T-helper 2 cell treated with Interferon-gamma antibody and Interleukin-4, amounts not matched to agents 5 μg/mL and 100 μg/mL, for 36 hours (primary cell): Measurements from ENCODE around the gene FAM3C.

Source experiments
- DNase-seq: peaks from one replicate; pipeline ENCODE4 v3.0.0; 2021; ENCODE audit warnings: low spot score
- H3K27ac Mint-ChIP-seq: one replicate; pipeline ENCODE4 v1.8.0; 2021; ENCODE audit warnings: mild to moderate bottlenecking, mixed read lengths
- H3K27me3 Mint-ChIP-seq: one replicate; pipeline ENCODE4 v1.8.0; 2021; ENCODE audit warnings: low read depth, mixed read lengths
- H3K36me3 Mint-ChIP-seq: one replicate; pipeline ENCODE4 v1.8.0; 2021; ENCODE audit warnings: low read depth, mixed read lengths
- H3K4me1 Mint-ChIP-seq: one replicate; pipeline ENCODE4 v1.8.0; 2021; ENCODE audit warnings: low read depth, mixed read lengths
- H3K4me3 Mint-ChIP-seq: one replicate; pipeline ENCODE4 v1.8.0; 2022; ENCODE audit warnings: mild to moderate bottlenecking, moderate library complexity, mixed read lengths
- H3K9me3 Mint-ChIP-seq: one replicate; pipeline ENCODE4 v1.8.0; 2021; ENCODE audit warnings: mixed read lengths

Gene FAM3C

DNA sequence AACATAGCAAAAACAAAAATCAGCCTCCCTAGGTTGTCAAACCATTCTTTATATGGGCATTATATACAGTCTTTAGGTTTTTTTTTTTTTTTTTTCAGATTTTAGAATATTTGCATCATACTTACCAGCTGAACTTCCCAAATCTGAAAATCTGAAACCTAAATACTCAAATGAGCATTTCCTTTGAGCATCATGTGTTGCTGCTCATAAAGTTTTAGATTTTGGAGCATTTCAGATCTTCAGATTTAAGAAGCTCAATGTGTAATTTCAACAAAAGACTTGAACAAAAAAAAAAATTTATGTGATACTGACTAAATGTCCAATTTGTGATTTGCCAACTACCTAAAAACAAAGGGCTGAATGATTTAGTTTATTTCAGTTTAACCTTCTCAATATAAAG, 13.6 kb downstream of the FAM3C start:
- Mint-ChIP-seq H3K27me3 (no peaks in the 10 kb centered on the region), H3K4me3 (no peak overlapping the region), H3K4me1 (peaks cover 44% of the 10 kb centered on the region), H3K27ac (no peak overlapping the region), H3K36me3 (peaks cover 27% of the 10 kb centered on the region), H3K9me3 (no peaks in the 10 kb centered on the region)
- no peak for DNase-seq

DNA sequence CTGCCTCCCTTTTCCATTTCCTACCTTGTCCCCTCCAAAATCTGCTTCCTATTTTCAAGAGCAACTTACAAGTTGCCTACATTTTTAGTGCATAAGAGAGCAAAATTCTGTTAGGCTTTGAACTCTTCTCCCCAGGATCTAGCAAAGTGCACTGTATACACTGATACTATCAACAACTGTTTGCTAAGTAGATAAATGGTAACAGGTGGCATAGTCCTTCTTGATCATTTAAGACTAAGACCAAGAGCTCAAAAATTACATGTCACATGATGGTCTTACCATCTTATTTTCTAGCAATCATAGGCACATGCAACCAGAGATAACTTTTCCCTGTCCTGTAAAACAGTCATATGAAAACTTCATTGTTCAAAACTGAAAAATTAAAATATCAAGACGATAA, 16.2 kb downstream of the FAM3C start:
- no peaks in the 10 kb centered on the region for H3K9me3 Mint-ChIP-seq
- no peak overlapping the region for H3K27ac Mint-ChIP-seq
- no peak for DNase-seq
- H3K4me3 Mint-ChIP-seq = no peak overlapping the region
- peaks cover 35% of the 10 kb centered on the region for H3K36me3 Mint-ChIP-seq
- H3K27me3 Mint-ChIP-seq = no peaks in the 10 kb centered on the region
- peaks cover 36% of the 10 kb centered on the region for H3K4me1 Mint-ChIP-seq

DNA sequence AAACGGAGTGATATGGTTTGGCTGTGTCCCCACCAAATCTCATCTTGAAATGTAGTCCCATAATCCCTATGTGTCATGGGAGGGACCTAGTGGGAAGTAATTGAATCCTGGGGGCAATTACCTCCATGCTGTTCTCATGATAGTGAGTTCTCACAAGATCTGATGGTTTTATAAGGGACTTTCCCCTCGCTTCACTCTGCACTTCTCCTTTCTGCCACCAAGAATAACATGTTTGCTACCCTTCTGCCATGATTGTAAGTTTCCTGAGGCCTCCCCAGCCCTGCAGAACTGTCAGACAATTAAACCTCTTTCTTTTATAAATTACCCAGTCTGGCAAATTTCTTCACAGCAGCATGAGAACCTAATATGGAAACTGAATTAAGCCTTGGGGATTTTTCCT, 19.1 kb downstream of the FAM3C start:
- no peak for DNase-seq
- Mint-ChIP-seq H3K27me3 (no peaks in the 10 kb centered on the region), H3K27ac (no peak overlapping the region), H3K4me3 (no peak overlapping the region), H3K9me3 (no peaks in the 10 kb centered on the region), H3K4me1 (peaks cover 34% of the 10 kb centered on the region), H3K36me3 (peaks cover 40% of the 10 kb centered on the region)

DNA sequence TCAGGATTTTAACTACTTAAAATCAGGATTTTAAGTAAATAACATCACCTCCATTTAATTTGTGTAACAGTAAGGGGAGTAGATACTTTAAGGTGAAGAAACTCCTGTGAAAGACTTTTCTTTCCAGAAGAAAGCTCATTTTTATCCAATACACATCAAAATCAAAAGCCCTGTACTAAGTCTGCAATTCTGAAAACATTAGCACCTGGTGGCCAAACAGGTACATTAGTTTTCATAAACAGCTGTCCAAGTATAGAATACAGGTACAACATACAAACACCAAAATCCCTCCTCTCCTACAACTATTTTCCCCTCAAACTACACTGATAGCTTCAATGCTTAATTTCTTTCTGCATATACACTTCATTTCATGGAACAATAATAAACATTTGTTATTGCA, 22.9 kb downstream of the FAM3C start:
- Mint-ChIP-seq H3K9me3 (no peaks in the 10 kb centered on the region), H3K4me1 (peaks cover 47% of the 10 kb centered on the region), H3K4me3 (no peak overlapping the region), H3K27me3 (no peaks in the 10 kb centered on the region), H3K27ac (no peak overlapping the region), H3K36me3 (peaks cover 46% of the 10 kb centered on the region)
- no peak for DNase-seq

DNA sequence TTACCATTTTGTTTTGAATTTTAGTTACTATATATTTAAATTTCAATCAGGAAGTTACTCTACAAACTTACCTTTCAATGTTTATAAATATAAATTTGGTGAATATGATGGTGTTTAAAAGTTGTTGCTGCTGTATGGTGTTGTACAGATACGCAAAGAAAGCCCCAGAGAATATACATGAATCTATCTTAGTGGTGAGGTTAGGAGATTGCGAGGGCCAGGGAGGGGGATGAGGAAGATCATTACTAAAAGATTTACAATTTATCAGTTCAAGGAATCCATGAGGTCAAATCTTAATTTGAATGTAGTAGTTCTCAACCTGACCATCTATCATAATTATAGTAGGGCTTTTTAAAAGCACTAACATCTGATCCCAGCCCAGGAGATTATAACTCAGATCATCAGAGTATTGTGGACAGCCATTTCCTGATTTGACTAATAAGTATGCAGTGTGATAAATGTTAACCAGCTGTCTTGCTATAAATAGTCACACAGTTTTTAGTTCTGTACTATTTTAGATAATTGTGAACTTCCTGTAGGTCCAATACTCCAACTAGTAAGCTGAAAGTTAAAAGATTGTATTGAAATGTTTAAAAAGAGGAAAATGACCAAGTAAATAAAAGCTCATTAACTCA, 23.6 kb downstream of the FAM3C start:
- no peaks in the 10 kb centered on the region for H3K27me3 Mint-ChIP-seq
- H3K36me3 Mint-ChIP-seq = peaks cover 46% of the 10 kb centered on the region
- peak overlapping the region; percentile 49 for H3K4me3 Mint-ChIP-seq
- H3K27ac Mint-ChIP-seq = peak overlapping the region; percentile 79
- peaks cover 49% of the 10 kb centered on the region for H3K4me1 Mint-ChIP-seq
- H3K9me3 Mint-ChIP-seq = no peaks in the 10 kb centered on the region
- no peak for DNase-seq

DNA sequence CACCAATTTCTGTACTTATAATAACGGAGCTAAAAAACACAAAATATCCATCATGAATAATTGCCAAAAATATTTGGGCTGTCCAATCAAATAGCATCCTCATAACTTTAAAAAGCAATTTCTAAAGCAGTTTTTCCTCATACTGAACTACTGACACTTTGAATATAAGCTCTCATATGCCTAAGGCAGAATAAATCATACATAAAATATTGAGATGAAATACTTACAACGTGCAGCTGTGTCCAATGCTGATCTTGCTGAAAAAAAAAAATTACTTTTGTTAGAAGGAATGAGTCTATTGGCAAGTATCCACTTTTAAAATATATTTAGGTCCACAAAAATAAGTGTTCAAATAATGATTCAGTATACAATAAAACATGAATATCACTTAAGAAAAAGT, 24.2 kb downstream of the FAM3C start:
- Mint-ChIP-seq H3K4me1 (peaks cover 47% of the 10 kb centered on the region), H3K27me3 (no peaks in the 10 kb centered on the region), H3K9me3 (no peaks in the 10 kb centered on the region), H3K36me3 (peaks cover 47% of the 10 kb centered on the region), H3K4me3 (peak overlapping the region; percentile 41), H3K27ac (no peak overlapping the region)
- DNase-seq = no peak

DNA sequence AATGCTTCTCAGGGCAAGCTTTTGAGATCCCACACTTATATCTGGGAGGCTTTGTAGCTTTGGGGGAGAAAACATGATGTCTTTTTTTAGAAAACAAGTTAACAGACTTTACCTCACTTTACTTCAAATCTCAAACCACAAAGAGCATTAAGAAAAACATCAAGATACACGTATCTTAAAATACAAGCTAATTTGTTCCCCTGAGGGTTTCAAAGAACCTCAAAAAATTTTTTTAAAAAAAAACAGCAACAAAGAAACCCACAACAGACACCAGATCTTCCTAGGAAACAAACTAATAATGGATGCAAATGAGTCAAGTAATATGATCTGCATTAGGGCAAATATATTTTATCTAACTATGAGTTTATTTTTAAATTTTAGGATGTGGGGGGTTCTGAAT, 24.7 kb downstream of the FAM3C start:
- peaks cover 47% of the 10 kb centered on the region for H3K4me1 Mint-ChIP-seq
- H3K36me3 Mint-ChIP-seq = peaks cover 47% of the 10 kb centered on the region
- peak overlapping the region; percentile 41 for H3K4me3 Mint-ChIP-seq
- no peak for DNase-seq
- H3K27me3 Mint-ChIP-seq = no peaks in the 10 kb centered on the region
- H3K9me3 Mint-ChIP-seq = no peaks in the 10 kb centered on the region
- H3K27ac Mint-ChIP-seq = peak overlapping the region; percentile 56

DNA sequence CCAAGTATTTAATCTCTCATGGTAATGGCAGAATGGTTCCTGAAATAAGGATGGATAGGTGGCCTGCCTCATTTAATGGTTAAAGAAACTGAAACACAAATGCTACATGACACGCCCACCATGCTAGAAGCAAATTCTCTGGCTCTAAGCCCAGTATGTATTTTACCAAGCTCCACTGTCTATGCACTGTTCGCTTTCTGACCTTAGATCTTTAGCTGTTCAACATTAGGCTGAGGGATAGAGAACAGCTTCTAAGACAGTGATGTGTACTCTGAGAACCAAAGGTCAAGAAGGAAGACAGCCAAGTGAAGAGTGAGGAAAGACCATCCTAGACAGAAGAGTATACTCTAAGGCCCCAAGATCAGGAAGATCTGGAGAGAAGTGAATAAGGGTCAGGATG, 26.6 kb downstream of the FAM3C start:
- H3K27ac Mint-ChIP-seq = peak overlapping the region; percentile 81
- DNase-seq = no peak

DNA sequence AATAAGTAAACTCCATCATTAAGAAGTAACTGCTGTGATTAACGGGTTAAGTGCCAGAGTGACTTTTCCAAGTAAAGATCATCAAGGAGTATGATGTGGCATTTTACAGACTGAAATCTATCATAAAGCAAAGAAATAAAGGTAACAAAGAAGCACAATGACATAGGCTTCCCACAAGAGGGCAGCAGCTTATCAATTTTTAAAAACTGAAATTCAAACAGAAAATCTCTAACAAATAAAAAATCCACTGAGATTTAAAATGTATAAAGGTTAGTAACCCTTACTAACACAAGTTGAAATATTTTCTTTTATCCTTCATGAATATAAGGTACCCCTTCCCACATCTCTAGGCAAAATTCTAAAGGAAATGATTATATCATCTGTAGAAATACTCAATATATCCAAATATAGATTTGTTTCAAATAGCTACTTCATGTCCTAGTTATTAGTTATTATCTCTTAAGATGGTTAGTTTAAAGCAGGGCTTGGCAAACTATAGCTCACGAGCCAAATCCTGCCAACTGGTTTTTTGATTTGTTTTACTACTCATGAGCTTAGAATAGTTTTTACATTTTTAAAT, 29.2 kb downstream of the FAM3C start:
- no peak for DNase-seq
- H3K36me3 Mint-ChIP-seq = peaks cover 39% of the 10 kb centered on the region
- H3K4me1 Mint-ChIP-seq = peaks cover 29% of the 10 kb centered on the region
- no peak overlapping the region for H3K27ac Mint-ChIP-seq
- no peak overlapping the region for H3K4me3 Mint-ChIP-seq
- no peaks in the 10 kb centered on the region for H3K9me3 Mint-ChIP-seq
- no peaks in the 10 kb centered on the region for H3K27me3 Mint-ChIP-seq

More for the DNA sequence above, 26.6 kb downstream of the FAM3C start:
- peaks cover 39% of the 10 kb centered on the region for H3K36me3 Mint-ChIP-seq
- peaks cover 41% of the 10 kb centered on the region for H3K4me1 Mint-ChIP-seq
- peak overlapping the region; percentile 56 for H3K4me3 Mint-ChIP-seq
- no peaks in the 10 kb centered on the region for H3K9me3 Mint-ChIP-seq
- H3K27me3 Mint-ChIP-seq = no peaks in the 10 kb centered on the region

DNA sequence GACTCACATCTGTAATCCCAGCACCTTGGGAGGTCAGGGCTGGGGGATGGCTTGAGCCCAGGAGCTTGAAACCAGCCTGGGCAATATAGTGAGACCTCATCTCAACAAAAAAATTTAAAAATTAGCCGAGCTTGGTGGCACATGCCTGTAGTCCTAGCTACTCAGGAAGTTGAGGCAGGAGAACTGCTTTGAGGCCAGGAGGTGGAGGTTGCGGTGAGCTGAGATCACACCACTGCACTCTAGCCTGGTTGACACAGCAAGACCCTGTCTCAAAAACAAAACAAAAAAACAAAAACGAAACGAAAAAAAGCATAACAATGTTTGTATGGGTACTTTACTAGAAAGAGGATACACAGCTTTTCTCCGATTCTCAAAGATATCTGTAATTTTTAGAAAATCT, 35.5 kb downstream of the FAM3C start:
- Mint-ChIP-seq H3K27ac (no peak overlapping the region), H3K9me3 (no peaks in the 10 kb centered on the region), H3K4me1 (peaks cover 2% of the 10 kb centered on the region)

DNA sequence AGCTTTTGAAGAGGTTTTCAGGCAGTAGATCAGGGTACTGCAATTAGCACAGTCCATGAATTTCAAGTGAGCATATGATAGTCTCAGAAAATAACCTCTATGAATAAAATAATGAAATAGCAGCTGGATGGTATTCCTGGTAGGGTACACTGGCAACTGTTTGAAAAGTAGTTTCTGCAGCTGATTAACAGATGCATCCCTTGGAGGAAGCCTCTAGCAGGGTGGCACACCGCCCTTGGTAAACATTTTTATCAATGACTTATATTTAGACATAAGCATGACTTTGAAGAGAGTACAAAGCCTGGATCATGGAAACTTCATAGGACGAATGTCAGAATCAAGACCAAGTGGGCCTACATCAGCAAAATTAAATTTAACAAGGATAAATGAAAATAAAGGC, 40.5 kb downstream of the FAM3C start:
- H3K36me3 Mint-ChIP-seq = peaks cover 33% of the 10 kb centered on the region
- DNase-seq = no peak
- H3K4me3 Mint-ChIP-seq = no peak overlapping the region
- no peaks in the 10 kb centered on the region for H3K27me3 Mint-ChIP-seq
- no peaks in the 10 kb centered on the region for H3K9me3 Mint-ChIP-seq
- H3K27ac Mint-ChIP-seq = no peak overlapping the region
- H3K4me1 Mint-ChIP-seq = no peaks in the 10 kb centered on the region

More for the DNA sequence above, 35.5 kb downstream of the FAM3C start:
- Mint-ChIP-seq H3K36me3 (peaks cover 35% of the 10 kb centered on the region), H3K4me3 (no peak overlapping the region), H3K27me3 (no peaks in the 10 kb centered on the region)
- DNase-seq = no peak

DNA sequence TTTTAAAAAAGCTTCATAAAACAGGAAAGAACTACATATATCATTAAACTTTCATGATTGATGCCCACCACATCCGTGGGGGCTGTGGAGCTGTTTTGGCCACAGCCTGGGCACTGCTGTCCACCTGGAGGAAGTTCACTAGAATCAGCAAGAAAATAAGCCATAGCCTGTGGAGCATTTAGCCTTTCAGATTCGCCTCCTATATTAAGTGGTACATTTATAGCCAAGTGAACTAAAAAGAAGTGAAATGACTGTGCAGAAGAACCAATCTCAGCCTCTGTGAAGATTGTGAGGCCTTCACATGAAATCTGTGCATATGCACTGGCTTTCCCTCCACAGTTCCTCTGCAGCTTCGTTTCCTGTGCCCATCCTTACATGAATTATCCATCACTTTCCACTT, 43.8 kb downstream of the FAM3C start:
- Mint-ChIP-seq H3K36me3 (peaks cover 29% of the 10 kb centered on the region), H3K9me3 (no peaks in the 10 kb centered on the region), H3K4me3 (no peak overlapping the region), H3K4me1 (no peaks in the 10 kb centered on the region), H3K27me3 (no peaks in the 10 kb centered on the region), H3K27ac (no peak overlapping the region)
- no peak for DNase-seq

DNA sequence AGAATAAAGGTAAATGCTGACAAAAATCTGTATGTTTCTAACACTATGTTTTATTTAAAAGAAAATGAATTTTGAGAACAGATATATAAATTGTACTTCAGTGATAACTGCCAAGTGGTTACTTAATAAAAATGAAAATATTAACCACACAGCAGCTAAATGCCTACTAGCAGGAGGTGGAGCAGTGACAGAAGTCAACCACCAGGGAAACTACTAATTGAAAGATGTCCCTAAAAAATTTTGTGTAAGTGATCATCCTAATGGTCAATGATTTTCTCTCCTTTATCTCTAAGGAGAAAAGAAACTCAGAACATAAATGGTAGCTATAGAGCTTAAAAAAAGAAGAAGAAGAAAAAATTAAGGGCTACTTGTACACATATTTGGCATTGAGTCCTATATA, 44.4 kb downstream of the FAM3C start:
- Mint-ChIP-seq H3K27ac (no peak overlapping the region), H3K4me1 (no peaks in the 10 kb centered on the region), H3K9me3 (no peaks in the 10 kb centered on the region), H3K4me3 (no peak overlapping the region), H3K27me3 (no peaks in the 10 kb centered on the region), H3K36me3 (peaks cover 26% of the 10 kb centered on the region)
- no peak for DNase-seq

DNA sequence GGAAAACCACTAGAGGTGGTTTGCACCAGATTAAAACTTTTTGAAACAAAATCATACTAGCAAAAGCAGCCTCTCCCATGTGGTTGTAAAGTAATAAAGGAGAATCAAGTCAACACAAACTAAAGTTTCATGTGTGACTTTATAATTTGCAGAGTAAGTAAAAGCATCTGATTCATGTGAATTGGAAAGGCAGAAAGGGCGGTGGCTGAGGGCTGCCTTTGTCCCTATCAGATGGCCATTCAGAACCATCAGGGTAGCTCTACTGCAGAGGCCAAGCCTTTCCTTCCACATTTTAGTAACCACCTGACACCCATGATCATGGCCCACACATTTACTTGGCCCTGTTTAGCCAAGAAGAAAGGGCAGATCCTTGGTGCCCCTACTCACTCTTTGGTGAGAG, 51.6 kb downstream of the FAM3C start:
- Mint-ChIP-seq H3K27me3 (no peaks in the 10 kb centered on the region), H3K36me3 (peaks cover 12% of the 10 kb centered on the region), H3K4me3 (no peak overlapping the region), H3K4me1 (no peaks in the 10 kb centered on the region), H3K9me3 (no peaks in the 10 kb centered on the region), H3K27ac (no peak overlapping the region)
- no peak for DNase-seq

DNA sequence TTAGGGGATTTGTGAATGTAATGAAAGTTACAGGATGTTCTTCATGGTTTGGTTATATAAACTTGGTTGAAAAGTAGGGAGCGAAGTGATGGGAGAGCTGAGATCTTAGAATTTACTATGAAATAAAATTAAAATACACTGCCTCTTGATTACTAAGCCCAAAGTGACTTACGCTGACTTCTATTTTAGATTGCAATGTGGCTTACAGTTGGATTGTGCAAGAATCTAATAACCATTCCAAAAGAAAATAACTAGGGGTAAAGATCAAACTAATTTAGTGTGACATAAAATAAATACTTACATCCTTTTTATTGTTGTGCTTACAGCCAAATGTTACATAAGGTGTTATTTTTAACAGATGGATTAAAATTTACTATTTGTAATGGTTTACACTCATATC, 52.0 kb downstream of the FAM3C start:
- Mint-ChIP-seq H3K27me3 (no peaks in the 10 kb centered on the region), H3K36me3 (peaks cover 12% of the 10 kb centered on the region), H3K27ac (no peak overlapping the region), H3K9me3 (no peaks in the 10 kb centered on the region), H3K4me1 (no peaks in the 10 kb centered on the region), H3K4me3 (no peak overlapping the region)
- no peak for DNase-seq
